HFF-Myc (cell line): Measurements from ENCODE around the gene AMELX.

Experiments
- DNase-seq: peaks from one replicate; pipeline ENCODE4 v3.0.0-alpha.2; 2011; ENCODE audit warnings: low read depth; ENCODE audit errors: extremely low read depth
- H3K4me3 ChIP-seq: replicated peaks from 2 replicates; pipeline ENCODE4 v1.5.1; 2011; ENCODE audit warnings: low read depth, mild to moderate bottlenecking, control low read depth, low read length
- TF ChIP-seq, protein P1 (sequence below): IDR thresholded peaks from 2 replicates; pipeline ENCODE4 v1.5.1; 2012; ENCODE audit warnings: mild to moderate bottlenecking, low read depth, low read length, control low read depth; ENCODE audit errors: missing control alignments

AMELX gene

DNA sequence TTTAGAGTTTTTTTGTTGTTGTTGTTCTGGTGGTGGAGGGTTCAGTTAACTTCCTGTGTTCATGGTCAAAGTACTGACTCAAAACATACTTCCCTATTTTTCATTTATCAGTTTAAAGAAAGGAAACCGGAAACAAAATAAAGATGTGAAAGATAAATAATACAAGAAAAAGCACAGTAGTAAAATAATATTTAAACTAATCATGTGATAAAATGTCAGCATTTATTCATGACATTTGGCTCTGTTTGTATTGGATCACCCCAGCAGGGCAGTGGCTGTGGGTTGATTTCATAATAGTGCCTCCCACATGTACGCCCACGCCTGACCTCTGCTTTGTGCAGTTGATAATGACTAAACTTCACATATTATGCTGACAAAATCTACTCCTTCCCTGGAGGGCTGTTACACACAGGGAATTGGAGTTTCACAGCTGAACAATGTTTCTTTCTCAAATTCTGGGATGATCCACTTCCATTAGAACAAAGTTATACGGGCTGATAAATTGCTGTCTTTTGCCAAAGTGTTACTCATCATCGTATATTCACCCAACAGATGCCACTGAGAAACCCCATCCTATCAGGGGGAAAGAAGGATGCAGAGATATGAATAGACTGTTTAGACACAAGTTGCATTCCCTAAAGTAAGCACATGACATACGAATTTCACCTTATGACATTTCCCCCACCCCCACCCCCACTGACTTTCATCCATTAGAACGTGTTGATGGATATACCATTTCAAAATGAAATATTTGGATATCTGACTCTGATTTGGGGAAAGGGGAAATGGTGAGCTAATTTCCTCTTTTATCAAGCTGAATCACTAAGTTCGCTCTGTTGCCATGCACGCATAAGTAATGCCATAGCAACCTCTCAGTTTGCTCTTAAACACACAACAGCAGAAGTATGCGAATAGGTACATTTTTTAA is 48.3 kb downstream of the AMELX start:
- H3K4me3 ChIP-seq: no peak overlapping the region
- TF ChIP-seq, protein P1, sequence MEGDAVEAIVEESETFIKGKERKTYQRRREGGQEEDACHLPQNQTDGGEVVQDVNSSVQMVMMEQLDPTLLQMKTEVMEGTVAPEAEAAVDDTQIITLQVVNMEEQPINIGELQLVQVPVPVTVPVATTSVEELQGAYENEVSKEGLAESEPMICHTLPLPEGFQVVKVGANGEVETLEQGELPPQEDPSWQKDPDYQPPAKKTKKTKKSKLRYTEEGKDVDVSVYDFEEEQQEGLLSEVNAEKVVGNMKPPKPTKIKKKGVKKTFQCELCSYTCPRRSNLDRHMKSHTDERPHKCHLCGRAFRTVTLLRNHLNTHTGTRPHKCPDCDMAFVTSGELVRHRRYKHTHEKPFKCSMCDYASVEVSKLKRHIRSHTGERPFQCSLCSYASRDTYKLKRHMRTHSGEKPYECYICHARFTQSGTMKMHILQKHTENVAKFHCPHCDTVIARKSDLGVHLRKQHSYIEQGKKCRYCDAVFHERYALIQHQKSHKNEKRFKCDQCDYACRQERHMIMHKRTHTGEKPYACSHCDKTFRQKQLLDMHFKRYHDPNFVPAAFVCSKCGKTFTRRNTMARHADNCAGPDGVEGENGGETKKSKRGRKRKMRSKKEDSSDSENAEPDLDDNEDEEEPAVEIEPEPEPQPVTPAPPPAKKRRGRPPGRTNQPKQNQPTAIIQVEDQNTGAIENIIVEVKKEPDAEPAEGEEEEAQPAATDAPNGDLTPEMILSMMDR: no peak
- DNase-seq: peak; percentile 48

DNA sequence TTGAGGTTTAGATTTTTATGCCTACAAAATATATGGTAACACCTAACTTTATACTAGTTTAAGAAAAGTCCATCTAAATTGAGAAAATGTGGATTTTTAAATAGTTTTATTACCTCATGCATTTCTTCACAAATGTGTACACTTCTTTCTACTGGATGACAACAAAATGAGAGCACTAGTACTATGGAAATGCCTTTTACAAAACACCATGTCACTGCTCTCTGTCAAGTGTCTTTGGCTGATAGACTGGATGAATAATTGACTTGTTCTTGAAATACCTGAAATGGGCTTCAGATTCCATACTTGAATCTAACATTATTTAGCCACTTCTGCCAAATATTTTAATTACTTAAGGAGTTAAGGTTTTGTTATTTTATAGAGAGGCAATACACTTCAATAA is 49.5 kb downstream of the AMELX start:
- H3K4me3 ChIP-seq: no peak overlapping the region
- DNase-seq: no peak
- TF ChIP-seq, protein P1: no peak

DNA sequence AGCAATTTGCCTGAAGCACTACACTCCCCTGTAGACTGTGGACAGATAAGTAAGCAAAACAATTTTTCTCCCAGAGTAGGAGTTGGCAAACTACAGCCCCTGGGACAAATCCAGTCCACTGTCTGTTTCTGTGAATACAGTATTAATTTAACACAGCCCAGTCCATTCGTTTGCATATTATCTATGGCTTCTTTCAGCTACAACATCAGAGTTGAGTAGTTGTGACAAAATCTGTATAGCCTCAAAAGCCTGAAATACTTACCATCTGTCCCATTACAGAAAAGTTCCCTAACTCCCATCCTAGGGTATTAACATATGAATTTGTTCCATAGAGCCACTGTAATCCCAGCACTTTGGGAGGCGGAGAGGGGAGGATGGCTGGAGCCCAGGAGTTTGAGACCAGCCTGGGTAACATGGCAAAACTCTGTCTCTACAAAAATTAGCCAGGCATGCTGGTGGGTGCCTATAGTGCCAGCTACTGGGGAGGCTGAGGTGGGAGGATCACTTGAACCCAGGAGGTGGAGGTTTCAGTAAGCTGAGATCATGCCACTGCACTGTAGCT is 53.0 kb downstream of the AMELX start:
- no peak overlapping the region for H3K4me3 ChIP-seq

DNA sequence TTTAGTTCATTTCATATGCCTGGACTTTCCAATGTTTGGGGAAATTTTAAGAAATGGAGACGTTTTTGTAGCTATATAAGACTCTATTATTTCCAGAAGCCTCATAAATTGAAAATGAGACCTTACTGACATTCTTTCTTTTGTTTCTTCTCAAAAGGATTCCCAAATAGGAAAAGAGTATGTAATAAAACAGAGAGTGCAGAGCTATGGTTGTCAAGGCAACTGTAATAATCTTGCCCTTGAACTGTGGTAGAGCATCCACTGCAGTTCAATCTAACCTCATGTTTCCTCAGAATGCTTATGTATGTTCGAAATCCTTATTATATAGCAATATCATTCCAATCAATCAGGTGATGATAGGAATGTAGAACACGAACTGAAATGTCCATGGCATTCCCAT is 54.1 kb downstream of the AMELX start:
- no peak for DNase-seq
- TF ChIP-seq, protein P1: no peak

More for the DNA sequence above, 53.0 kb downstream of the AMELX start:
- DNase-seq: no peak
- TF ChIP-seq, protein P1: no peak

DNA sequence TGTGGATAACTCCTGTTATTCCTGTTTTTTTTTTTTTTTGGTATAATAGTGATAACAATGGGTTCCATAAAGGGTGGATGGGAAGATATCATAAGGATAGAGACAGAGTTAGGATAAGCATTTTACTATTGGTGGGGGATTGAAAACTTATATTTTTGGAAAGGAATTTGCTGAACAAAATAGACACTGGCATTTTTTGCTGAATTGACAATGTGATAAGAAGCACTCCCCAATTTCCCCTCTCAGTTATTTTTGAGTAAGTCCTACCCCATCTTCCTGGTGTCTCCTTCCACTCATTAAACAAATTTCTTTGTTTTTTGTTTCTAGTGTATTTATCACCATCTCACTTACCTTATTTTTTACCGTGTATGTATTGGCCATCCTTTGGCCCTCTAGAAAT is 55.8 kb downstream of the AMELX start:
- DNase-seq: no peak
- TF ChIP-seq, protein P1: no peak
- H3K4me3 ChIP-seq: no peak overlapping the region

More for the DNA sequence above, 54.1 kb downstream of the AMELX start:
- H3K4me3 ChIP-seq: no peak overlapping the region

DNA sequence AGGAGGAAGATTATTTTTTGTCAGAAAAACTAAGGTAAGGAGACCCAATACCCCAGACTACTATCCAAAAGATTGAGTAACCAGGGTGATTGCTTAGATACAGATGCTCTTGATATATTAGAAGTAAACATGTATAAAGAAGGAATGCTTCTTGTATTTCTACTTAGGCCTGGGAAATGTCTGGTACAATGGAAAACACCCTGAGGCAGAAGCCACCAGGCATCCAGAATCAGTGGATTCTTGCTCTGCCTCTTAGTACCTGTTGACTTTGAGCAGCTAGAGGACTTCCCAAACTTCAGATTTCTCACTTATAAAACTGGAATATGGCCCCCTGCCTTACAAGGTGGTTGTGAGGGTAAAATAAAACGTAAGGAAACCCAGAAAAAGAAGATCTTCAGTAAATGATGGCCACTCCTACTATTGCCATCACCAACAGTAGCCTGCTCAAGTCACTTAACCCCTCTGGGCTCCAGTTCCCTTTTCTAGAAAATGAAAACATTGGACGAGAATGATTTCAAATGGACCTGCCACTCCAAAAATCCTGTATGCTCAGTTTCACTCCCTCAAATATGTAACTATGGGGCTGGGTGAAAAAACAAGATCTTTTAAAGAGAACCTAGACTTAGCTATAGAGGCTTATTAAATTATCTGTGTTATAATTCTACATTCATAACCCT is 56.6 kb downstream of the AMELX start:
- DNase-seq: no peak
- no peak overlapping the region for H3K4me3 ChIP-seq
- TF ChIP-seq, protein P1: no peak
